H1 (cell line): ENCODE measurements around the gene SOCS3. TPM values are rescaled to one million over a fixed set of nuclear protein-coding genes. Genes with fewer than 3 reads are reported as not detected.

ENCODE experiments used
- CTCF ChIA-PET: fragments of 300-600 bp; sonication (Branson Sonifier 250); formaldehyde crosslinking; loops from one replicate; lab custom pipeline; 2021; ENCODE audit not compliant: partially characterized antibody; lab: Charles Lee
- POLR2A ChIA-PET: fragments of 300-600 bp; sonication (Branson Sonifier 250); formaldehyde crosslinking; loops from one replicate; lab custom pipeline; 2021; ENCODE audit warnings: inconsistent platforms; ENCODE audit not compliant: partially characterized antibody; lab: Charles Lee
- DNase-seq, 2 experiments: peaks; one replicate each; pipeline versions ENCODE4 v3.0.0 to v3.0.0-alpha.2; 2010 to 2022; ENCODE audit warnings: low spot score in 2 of 2, low read depth in 1 of 2, mixed read lengths in 1 of 2
- FAIRE-seq: peaks from 2 replicates; lab custom pipeline; 2011; peaks lifted over from hg19 to GRCh38; lab: Jason Lieb, UNC
- H2AFZ ChIP-seq: 2 replicates; pipeline ENCODE4 v1.8.1; 2012; ENCODE audit warnings: low read length, inconsistent platforms
- H2AK5ac ChIP-seq: 2 replicates; pipeline ENCODE4 v1.6.1; 2013; ENCODE audit warnings: low read depth, low read length
- H2BK120ac ChIP-seq: replicated peaks from 2 replicates; pipeline ENCODE3; 2013; ENCODE audit warnings: low read depth, low read length, inconsistent platforms
- H2BK12ac ChIP-seq: 2 replicates; pipeline ENCODE4 v1.6.1; 2013; ENCODE audit warnings: low read depth, low read length
- H2BK15ac ChIP-seq: 2 replicates; pipeline ENCODE4 v1.6.1; 2013; ENCODE audit warnings: low read length
- H2BK20ac ChIP-seq: 2 replicates; pipeline ENCODE4 v1.6.1; 2013; ENCODE audit warnings: low read length
- H2BK5ac ChIP-seq: 2 replicates; pipeline ENCODE4 v1.6.1; 2013; ENCODE audit warnings: low read depth, low read length
- H3K14ac ChIP-seq: 2 replicates; pipeline ENCODE4 v1.6.1; 2013; ENCODE audit warnings: inconsistent platforms; ENCODE audit not compliant: insufficient read length
- H3K18ac ChIP-seq: 2 replicates; pipeline ENCODE4 v1.6.1; 2013; ENCODE audit warnings: low read length; ENCODE audit errors: extremely low read depth
- H3K23ac ChIP-seq: 2 replicates; pipeline ENCODE4 v1.6.1; 2013; ENCODE audit warnings: inconsistent platforms; ENCODE audit not compliant: insufficient read length
- H3K23me2 ChIP-seq: 2 replicates; pipeline ENCODE4 v1.6.1; 2013; ENCODE audit warnings: low read depth, low read length
- H3K27ac ChIP-seq: 2 replicates; pipeline ENCODE4 v1.6.1; 2011; ENCODE audit warnings: low read depth, low read length, inconsistent platforms
- H3K27me3 ChIP-seq, 4 experiments: replicated peaks in 1 of 4; 1 replicate in 1 of 4; 2 replicates in 3 of 4; pipeline versions ENCODE4 v1.6.1 to v1.8.1; 2011 to 2013; ENCODE audit warnings: low read length in 3 of 4, mild to moderate bottlenecking in 3 of 4, inconsistent platforms in 2 of 4, mixed read lengths in 2 of 4, moderate library complexity in 1 of 4; ENCODE audit not compliant: control insufficient read depth in 3 of 4, insufficient read depth in 3 of 4; ENCODE audit errors: extremely low read depth in 1 of 4
- H3K36me3 ChIP-seq, 4 experiments: 2 replicates each; pipeline versions ENCODE4 v1.6.1 to v1.8.1; 2011 to 2013; ENCODE audit warnings: mild to moderate bottlenecking in 4 of 4, low read length in 3 of 4, moderate library complexity in 2 of 4, control low read depth in 1 of 4, inconsistent platforms in 1 of 4; ENCODE audit not compliant: insufficient read depth in 4 of 4, control insufficient read depth in 2 of 4
- H3K4ac ChIP-seq: replicated peaks from 2 replicates; pipeline ENCODE3; 2013; ENCODE audit warnings: low read length, low read depth, mixed read lengths, inconsistent platforms; ENCODE audit not compliant: insufficient read length
- H3K4me1 ChIP-seq, 4 experiments: replicated peaks in 1 of 4; 1 replicate in 1 of 4; 2 replicates in 3 of 4; pipeline versions ENCODE4 v1.6.1 to v1.8.1; 2011 to 2013; ENCODE audit warnings: low read length in 3 of 4, inconsistent platforms in 2 of 4, mixed read lengths in 1 of 4; ENCODE audit not compliant: insufficient read depth in 4 of 4, control insufficient read depth in 3 of 4
- H3K4me2 ChIP-seq, 2 experiments: 2 replicates each; pipeline versions ENCODE4 v1.6.1 to v1.8.1; 2011 to 2013; ENCODE audit warnings: low read depth in 2 of 2, low read length in 2 of 2, control low read depth in 1 of 2, inconsistent platforms in 1 of 2, mild to moderate bottlenecking in 1 of 2; ENCODE audit not compliant: insufficient read depth in 1 of 2
- H3K4me3 ChIP-seq, 4 experiments: fragments of 200-600, 300-600 bp in 1 of 4; sonication (generic), shearing (Covaris generic), sonication (Bioruptor Twin) in 1 of 4; 2 replicates each; pipeline versions ENCODE4 v1.5.1 to v1.8.1; 2011 to 2016; ENCODE audit warnings: low read length in 4 of 4, low read depth in 3 of 4, control low read depth in 2 of 4, inconsistent platforms in 2 of 4, mild to moderate bottlenecking in 2 of 4, mixed read lengths in 1 of 4, moderate library complexity in 1 of 4; ENCODE audit not compliant: insufficient read depth in 2 of 4; ENCODE audit errors: extremely low read depth in 1 of 4
- H3K56ac ChIP-seq: replicated peaks from 2 replicates; pipeline ENCODE3; 2013; ENCODE audit warnings: low read depth, mild to moderate bottlenecking, mixed read lengths, low read length, inconsistent platforms; ENCODE audit not compliant: insufficient read length
- H3K79me1 ChIP-seq: 2 replicates; pipeline ENCODE4 v1.6.1; 2013; ENCODE audit warnings: low read depth, low read length, control low read depth
- H3K79me2 ChIP-seq, 2 experiments: 2 replicates each; pipeline versions ENCODE4 v1.6.1 to v1.8.1; 2012 to 2013; ENCODE audit warnings: low read length in 2 of 2, mild to moderate bottlenecking in 2 of 2, inconsistent platforms in 1 of 2; ENCODE audit not compliant: insufficient read depth in 2 of 2, control insufficient read depth in 1 of 2
- H3K9ac ChIP-seq, 4 experiments: replicated peaks in 1 of 4; 1 replicate in 1 of 4; 2 replicates in 3 of 4; pipeline versions ENCODE4 v1.6.1 to v1.8.1; 2011 to 2013; ENCODE audit warnings: low read depth in 3 of 4, low read length in 3 of 4, control low read depth in 2 of 4, mild to moderate bottlenecking in 2 of 4, moderate library complexity in 2 of 4, inconsistent platforms in 1 of 4; ENCODE audit errors: extremely low read depth in 1 of 4
- H3K9me3 ChIP-seq, 2 experiments: 2 replicates each; pipeline versions ENCODE4 v1.6.1 to v1.8.1; 2012 to 2013; ENCODE audit warnings: mild to moderate bottlenecking in 2 of 2, moderate library complexity in 2 of 2, control low read depth in 1 of 2, inconsistent platforms in 1 of 2, low read depth in 1 of 2, low read length in 1 of 2, mixed read lengths in 1 of 2; ENCODE audit not compliant: insufficient read depth in 2 of 2
- H4K20me1 ChIP-seq, 2 experiments: replicated peaks in 1 of 2; 2 replicates each; pipeline versions ENCODE3 to v1.8.1; 2011 to 2013; ENCODE audit warnings: inconsistent platforms in 2 of 2, low read length in 2 of 2, mild to moderate bottlenecking in 1 of 2; ENCODE audit not compliant: insufficient read depth in 2 of 2, control insufficient read depth in 1 of 2
- H4K5ac ChIP-seq: 2 replicates; pipeline ENCODE4 v1.6.1; 2013; ENCODE audit warnings: low read length, low read depth, mixed read lengths, inconsistent platforms; ENCODE audit not compliant: insufficient read length
- H4K8ac ChIP-seq: 2 replicates; pipeline ENCODE4 v1.8.0; 2013; ENCODE audit warnings: mild to moderate bottlenecking, moderate library complexity, low read length, inconsistent platforms; ENCODE audit not compliant: insufficient read depth; ENCODE audit errors: extremely low read depth
- H4K91ac ChIP-seq: replicated peaks from 2 replicates; pipeline ENCODE3; 2013; ENCODE audit warnings: low read length, mixed read lengths, inconsistent platforms; ENCODE audit not compliant: insufficient read length
- SP4 ChIP-seq: IDR thresholded peaks from 2 replicates; pipeline ENCODE4 v1.6.1; 2012; ENCODE audit warnings: low read length, inconsistent platforms
- WGBS, 2 experiments: shearing (Covaris generic) in 1 of 2; methylation state at CpG; one replicate each; pipeline versions ENCODE4 v1.1.6 to v1.1.7; 2013 to 2015; ENCODE audit warnings: low lambda C conversion rate in 2 of 2, mixed read lengths in 2 of 2, inconsistent platforms in 1 of 2, low coverage in 1 of 2, missing lambda C conversion rate in 1 of 2; ENCODE audit not compliant: insufficient replicate concordance in 2 of 2, insufficient coverage in 1 of 2, insufficient read length in 1 of 2; ENCODE audit errors: extremely low coverage in 1 of 2, missing lambda C conversion rate in 1 of 2; 5-methylcytosine and 5-hydroxymethylcytosine counted together
- polyA plus RNA-seq, 7 experiments: library from polyadenylated mRNA; depleted of rRNA in 3 of 7; stranded (reverse) in 5 of 7; unstranded in 2 of 7; fragments of >200 nt in 5 of 7; fragments of 200-250 nt in 2 of 7; gene quantifications; 1 replicate in 5 of 7; 2 replicates in 1 of 7; 4 replicates in 1 of 7; pipeline versions ENCODE4 v1.2.1 to v1.2.3, GENCODE V29; 2011 to 2013; ENCODE audit warnings: missing spikeins in 2 of 7, mixed read lengths in 2 of 7
- total RNA-seq: library from RNA; stranded (reverse); fragmentation: NEBNext Ultra II Directional; extraction: Animal tissue kit (Norgen Biotek cat#: 25700); gene quantifications from 2 replicates; pipeline ENCODE4 v1.2.1, GENCODE V29; 2021

Gene SOCS3
- total and polyA plus RNA-seq, 2 of the 8 experiments (the other 6 are each of a cell fraction or from before 2014, with no cell fraction given) = 10.1 to 47.9 TPM

DNA sequence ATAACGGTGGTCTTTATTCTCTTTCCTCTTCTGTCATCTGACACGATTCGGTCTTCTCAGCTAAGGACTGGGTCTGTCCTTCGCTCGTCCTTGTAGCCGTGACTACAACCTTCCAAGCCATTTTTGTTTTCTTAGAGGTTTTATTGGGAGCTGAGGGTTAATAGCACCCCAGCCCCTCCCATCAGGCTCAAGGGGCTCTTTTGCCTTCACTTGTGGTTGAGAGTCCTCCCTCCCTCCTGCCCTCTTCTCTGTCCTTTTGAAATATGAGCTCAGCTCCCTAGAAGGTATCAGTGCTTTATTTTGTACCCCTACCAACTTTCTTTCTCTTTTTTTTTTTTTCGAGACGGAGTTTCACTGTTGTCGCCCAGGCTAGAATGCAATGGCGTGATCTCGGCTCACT is 24.7 kb downstream of the SOCS3 start:
- no peak overlapping the region for H2AFZ ChIP-seq
- no peak for DNase-seq

More for the DNA sequence above, 24.7 kb downstream of the SOCS3 start:
- no peak overlapping the region for H4K5ac ChIP-seq
- no peaks in the 10 kb centered on the region for H3K23me2 ChIP-seq
- H2BK12ac ChIP-seq = no peak overlapping the region; the same call in 1 of the 2 replicates
- H3K79me1 ChIP-seq = no peaks in the 10 kb centered on the region
- H2AK5ac ChIP-seq = 0 out of 2 replicates have a peak overlapping the region, but pooled peaks have one; percentile 24
- H3K9me3 ChIP-seq = no peaks in the 10 kb centered on the region
- CTCF ChIA-PET = interaction anchor here (0.6 to 4.8 kb wide), 16 partner anchors 9 to 321 kb away, joined by 3 to 24 read pairs (median 4); no protein-coding TSS in a partner anchor
- H4K8ac ChIP-seq = no peak overlapping the region
- 0 out of 2 replicates have a peak overlapping the region, but pooled peaks have one; percentile 18 for H2BK15ac ChIP-seq
- H3K4me1 ChIP-seq = peaks cover 0 to 2% (median 0%) of the 10 kb centered on the region in 4 experiments; a peak in 1 of 7 replicates
- no peak overlapping the region for H2BK5ac ChIP-seq
- no peak overlapping the region for H3K4ac ChIP-seq
- no peak overlapping the region for H3K9ac ChIP-seq
- peaks cover 0 to 1% (median 1%) of the 10 kb centered on the region in 4 experiments; a peak in 3 of 7 replicates for H3K27me3 ChIP-seq
- no peak overlapping the region for H3K23ac ChIP-seq
- H3K36me3 ChIP-seq = no peaks in the 10 kb centered on the region
- POLR2A ChIA-PET = interaction anchor here (0.8 to 1.6 kb wide), 6 partner anchors 18 to 91 kb away, joined by 3 to 5 read pairs (median 4); partner anchors contain the start of gene SOCS3
- H4K91ac ChIP-seq = no peak overlapping the region
- no peak overlapping the region for H2BK20ac ChIP-seq
- H2BK120ac ChIP-seq = no peak overlapping the region
- no peak overlapping the region for H3K27ac ChIP-seq
- peak overlapping the region; percentile 48 for H3K18ac ChIP-seq
- H3K56ac ChIP-seq = no peak overlapping the region
- H3K14ac ChIP-seq = no peak overlapping the region
- TF ChIP-seq SP4 = no peak
- WGBS, 2 experiments = 80% methylated on average over 6 of the region's 11 CpGs; no CpG with 5 or more reads in 1 of the 2 experiments
- FAIRE-seq = no peak
- no peaks in the 10 kb centered on the region for H3K79me2 ChIP-seq
- H3K4me3 ChIP-seq = no peak overlapping the region
- H4K20me1 ChIP-seq = no peaks in the 10 kb centered on the region
- H3K4me2 ChIP-seq = no peak overlapping the region
